ENCODE results near the gene CDC42.
"Not testable (repeated sequence)": the region's sequence is repeated elsewhere in the genome, so short reads cannot be mapped to it uniquely, and the experiment has no call there.

CDC42 gene

DNA sequence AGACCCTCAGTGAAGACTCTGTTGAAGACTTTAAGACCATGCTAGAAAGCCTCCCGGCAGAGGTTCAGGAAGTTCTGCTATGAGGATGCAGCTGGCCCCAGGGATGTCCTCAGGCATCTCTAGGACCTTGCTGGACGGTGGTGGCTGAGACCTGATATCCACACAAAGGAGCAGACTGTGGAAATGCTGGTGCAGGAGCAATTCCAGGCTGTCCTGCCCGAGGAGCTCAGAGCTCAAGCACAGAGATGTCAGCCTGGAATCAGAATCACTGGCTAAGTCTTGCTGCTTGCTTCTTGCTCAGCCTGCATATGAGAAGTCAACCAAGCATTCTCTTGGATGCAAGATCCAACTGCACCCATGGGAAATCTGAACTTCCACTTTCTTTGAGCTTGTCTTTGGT is 22.0 kb upstream of the CDC42 start:
- in situ Hi-C loops (cut with MboI; ENCODE audit: low pct_unique_long_range_greater_than_20kb, low sequenced_read_pairs, unreplicated experiment): no loop called here
- no peak for DNase-seq (ENCODE audit: low spot score)
- TF ChIP-seq, protein P1, sequence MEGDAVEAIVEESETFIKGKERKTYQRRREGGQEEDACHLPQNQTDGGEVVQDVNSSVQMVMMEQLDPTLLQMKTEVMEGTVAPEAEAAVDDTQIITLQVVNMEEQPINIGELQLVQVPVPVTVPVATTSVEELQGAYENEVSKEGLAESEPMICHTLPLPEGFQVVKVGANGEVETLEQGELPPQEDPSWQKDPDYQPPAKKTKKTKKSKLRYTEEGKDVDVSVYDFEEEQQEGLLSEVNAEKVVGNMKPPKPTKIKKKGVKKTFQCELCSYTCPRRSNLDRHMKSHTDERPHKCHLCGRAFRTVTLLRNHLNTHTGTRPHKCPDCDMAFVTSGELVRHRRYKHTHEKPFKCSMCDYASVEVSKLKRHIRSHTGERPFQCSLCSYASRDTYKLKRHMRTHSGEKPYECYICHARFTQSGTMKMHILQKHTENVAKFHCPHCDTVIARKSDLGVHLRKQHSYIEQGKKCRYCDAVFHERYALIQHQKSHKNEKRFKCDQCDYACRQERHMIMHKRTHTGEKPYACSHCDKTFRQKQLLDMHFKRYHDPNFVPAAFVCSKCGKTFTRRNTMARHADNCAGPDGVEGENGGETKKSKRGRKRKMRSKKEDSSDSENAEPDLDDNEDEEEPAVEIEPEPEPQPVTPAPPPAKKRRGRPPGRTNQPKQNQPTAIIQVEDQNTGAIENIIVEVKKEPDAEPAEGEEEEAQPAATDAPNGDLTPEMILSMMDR (IDR thresholded peaks at IDR 0.05; ENCODE audit: extremely low read depth, insufficient read depth, missing control alignments): no peak

DNA sequence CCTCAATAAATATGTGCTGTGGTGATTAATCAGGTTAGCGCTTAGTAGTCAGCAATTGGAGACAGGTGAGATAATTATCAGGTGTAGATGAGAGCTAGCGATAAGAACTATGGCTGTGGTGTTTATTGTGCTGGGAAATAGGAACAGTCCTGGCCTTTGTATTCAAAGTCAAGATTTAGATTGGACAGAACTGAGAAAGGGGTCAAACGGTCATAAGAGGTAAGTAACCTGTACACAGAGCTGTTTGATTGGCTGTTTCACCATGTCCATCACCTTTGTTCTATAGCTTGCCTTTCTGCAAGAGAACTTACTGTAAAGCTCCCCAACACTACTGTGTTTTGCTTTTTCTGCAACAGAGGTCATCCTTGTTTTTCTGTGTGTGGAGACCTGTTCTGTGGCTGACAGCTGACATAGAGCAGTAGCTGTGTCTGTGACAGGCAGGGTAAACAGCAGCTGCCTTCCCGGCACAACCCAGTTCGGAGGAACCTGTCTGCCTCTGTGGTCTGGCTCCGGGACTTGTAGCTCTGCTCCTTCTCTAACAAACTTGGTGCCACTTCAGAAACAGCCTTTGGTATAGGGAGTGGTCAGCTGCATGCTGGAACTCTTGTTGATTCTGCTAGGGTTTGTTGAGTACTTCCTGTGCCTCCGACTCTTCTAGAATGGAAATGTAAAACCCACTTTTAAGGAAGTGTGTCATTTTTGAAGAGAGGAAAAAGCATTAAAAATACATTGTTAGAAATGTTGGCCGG is 21.1 kb upstream of the CDC42 start:
- in situ Hi-C loops (cut with MboI; ENCODE audit: low pct_unique_long_range_greater_than_20kb, low sequenced_read_pairs, unreplicated experiment): no loop called here
- TF ChIP-seq, protein P1 (IDR thresholded peaks at IDR 0.05; ENCODE audit: extremely low read depth, insufficient read depth, missing control alignments): no peak
- DNase-seq (ENCODE audit: low spot score): no peak

DNA sequence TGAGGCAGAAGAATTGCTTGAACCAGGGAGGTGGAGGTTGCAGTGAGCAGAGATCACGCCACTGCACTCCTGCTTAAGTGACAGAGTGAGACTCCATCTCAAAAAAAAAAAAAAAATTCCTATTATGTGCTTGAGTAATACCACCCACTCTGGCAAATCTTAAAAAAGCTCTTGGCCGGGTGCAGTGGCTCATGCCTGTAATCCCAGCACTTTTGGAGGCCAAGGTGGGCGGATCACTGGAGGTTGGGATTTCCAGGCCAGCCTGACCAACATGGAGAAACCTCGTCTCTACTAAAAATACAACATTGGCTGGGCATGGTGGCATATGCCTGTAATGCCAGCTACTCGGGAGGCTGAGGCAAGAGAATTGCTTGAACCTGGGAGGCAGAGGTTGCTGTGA is 17.7 kb upstream of the CDC42 start:
- in situ Hi-C loops (cut with MboI; ENCODE audit: low pct_unique_long_range_greater_than_20kb, low sequenced_read_pairs, unreplicated experiment): not testable (repeated sequence)

DNA sequence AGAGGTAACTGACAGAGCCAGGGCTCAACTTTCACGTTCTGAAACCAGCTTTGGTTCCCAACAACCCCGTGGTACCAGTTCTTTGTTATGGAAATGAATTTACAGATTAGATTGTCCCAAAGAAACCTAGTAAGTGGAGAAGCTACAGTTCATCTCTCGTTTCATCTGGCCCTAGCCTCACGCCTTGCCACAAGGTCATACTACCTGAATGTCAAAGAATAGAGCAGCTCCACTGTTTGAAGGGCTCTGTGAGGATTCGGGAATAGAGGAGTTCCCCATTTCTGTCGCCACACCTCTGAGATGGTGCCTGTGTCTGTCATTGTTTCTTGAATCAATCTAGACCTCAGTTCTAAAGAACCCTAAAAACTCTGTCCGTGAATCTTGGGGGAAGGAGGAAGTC is 15.0 kb upstream of the CDC42 start:
- DNase-seq (ENCODE audit: low spot score): no peak
- TF ChIP-seq, protein P1 (IDR thresholded peaks at IDR 0.05; ENCODE audit: extremely low read depth, insufficient read depth, missing control alignments): no peak
- in situ Hi-C loops (cut with MboI; ENCODE audit: low pct_unique_long_range_greater_than_20kb, low sequenced_read_pairs, unreplicated experiment): no loop called here

More for the DNA sequence above, 17.7 kb upstream of the CDC42 start:
- DNase-seq (ENCODE audit: low spot score): not testable (repeated sequence)

DNA sequence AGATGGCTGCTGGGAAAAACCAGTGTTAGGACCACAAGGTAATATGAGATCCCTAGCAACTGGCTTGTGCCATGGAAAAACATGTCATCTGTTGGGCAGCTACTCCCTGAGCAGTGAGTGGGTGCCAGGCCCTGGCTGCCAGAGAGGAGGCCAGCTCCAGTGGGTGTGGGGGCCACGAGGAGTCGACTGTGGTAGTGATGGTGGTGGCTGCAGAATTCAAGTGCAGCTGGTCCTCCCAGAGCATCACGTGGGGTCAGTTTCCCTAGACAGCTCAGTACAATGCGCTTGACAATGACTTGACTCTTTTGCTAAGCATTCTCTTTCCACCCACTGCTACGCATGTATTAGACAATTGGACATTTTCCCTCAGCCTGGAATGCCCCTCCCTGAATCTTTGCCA is 14.5 kb upstream of the CDC42 start:
- DNase-seq (ENCODE audit: low spot score): no peak
- TF ChIP-seq, protein P1 (IDR thresholded peaks at IDR 0.05; ENCODE audit: extremely low read depth, insufficient read depth, missing control alignments): no peak
- in situ Hi-C loops (cut with MboI; ENCODE audit: low pct_unique_long_range_greater_than_20kb, low sequenced_read_pairs, unreplicated experiment): no loop called here

DNA sequence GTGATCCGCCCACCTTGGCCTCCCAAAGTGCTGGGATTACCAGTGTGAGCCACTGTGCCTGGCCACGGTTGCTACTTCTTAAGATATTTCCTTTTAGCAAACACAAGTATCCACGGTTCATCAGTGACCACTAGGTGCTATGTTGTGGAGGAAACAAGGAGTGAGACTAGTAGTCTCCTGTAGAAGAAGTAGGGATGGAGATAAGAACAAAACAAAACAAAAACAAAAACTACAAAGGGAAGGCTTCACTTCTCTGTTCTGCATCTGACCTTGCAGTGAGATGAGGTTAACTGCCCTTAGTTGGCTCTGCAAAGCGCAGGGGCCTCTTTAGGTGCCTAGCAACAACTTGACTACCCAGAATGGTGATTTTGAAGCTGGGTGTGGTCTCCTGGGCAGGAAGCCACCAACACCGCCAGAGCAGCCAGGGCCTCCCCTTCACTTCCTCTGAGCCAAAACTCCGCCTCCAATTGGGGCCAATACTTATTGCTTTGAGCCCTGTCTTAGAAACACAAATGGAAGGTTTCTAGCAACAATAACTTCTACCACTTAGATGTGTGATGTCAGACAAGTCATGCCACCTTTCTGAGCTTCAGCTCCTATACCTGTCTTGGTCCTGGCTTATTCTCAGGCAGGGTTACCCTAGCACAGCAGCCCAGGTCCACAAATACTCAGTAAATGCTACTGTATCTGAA is 12.8 kb upstream of the CDC42 start:
- TF ChIP-seq, protein P1 (IDR thresholded peaks at IDR 0.05; ENCODE audit: extremely low read depth, insufficient read depth, missing control alignments): peak; percentile 27
- in situ Hi-C loops (cut with MboI; ENCODE audit: low pct_unique_long_range_greater_than_20kb, low sequenced_read_pairs, unreplicated experiment): no loop called here
- DNase-seq (ENCODE audit: low spot score): peak; percentile 81

DNA sequence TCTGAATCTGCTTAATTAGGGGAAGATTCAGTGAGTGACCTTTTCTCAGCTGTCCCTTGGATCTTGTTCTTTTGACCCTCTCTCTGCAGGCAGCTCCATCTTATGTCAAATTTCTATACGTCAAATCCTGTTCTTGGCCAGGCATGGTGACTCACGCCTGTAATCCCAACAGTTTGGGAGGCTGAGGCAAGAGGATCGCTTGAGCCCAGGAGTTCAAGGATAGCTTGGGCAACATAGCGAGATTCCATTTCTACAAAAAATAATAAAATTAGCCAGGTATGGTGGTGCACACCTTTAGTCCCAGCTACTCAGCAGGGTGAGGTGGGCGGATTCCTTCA is 12.3 kb upstream of the CDC42 start:
- TF ChIP-seq, protein P1 (IDR thresholded peaks at IDR 0.05; ENCODE audit: extremely low read depth, insufficient read depth, missing control alignments): no peak
- in situ Hi-C loops (cut with MboI; ENCODE audit: low pct_unique_long_range_greater_than_20kb, low sequenced_read_pairs, unreplicated experiment): no loop called here
- no peak for DNase-seq (ENCODE audit: low spot score)

Measured in GM13977 (cell line).